Smooth muscle cell (in vitro differentiated cells): ENCODE results near the gene ASIC4. TPM values are rescaled to one million over a fixed set of nuclear protein-coding genes. Genes with fewer than 3 reads are reported as not detected.
A peak's percentile ranks its signal among the peaks of the same experiment; 100 is the strongest.

Experiments
- DNase-seq: peaks from one replicate; lab custom pipeline; 2025; ENCODE audit not compliant: unreplicated experiment; lab: John Stamatoyannopoulos, UW
- H2AFZ ChIP-seq: fragments of 200-600 bp; sonication (generic); 2 replicates; pipeline ENCODE4 v1.6.0; 2016; ENCODE audit warnings: antibody characterized with exemption, low read depth, mild to moderate bottlenecking
- H3F3A ChIP-seq: fragments of 200-600 bp; sonication (generic); 2 replicates; pipeline ENCODE4 v1.6.0; 2017; ENCODE audit warnings: antibody characterized with exemption, low read depth
- H3K27ac ChIP-seq: fragments of 200-600 bp; sonication (generic); 2 replicates; pipeline ENCODE4 v1.5.1; 2016; ENCODE audit warnings: low read depth, mild to moderate bottlenecking
- H3K27me3 ChIP-seq: fragments of 200-600 bp; sonication (generic); 2 replicates; pipeline ENCODE4 v1.6.1; 2016; ENCODE audit warnings: low read depth, mild to moderate bottlenecking
- H3K36me3 ChIP-seq: fragments of 200-600 bp; sonication (generic); 2 replicates; pipeline ENCODE4 v1.5.1; 2016; ENCODE audit warnings: low read depth
- H3K4me1 ChIP-seq: fragments of 200-600 bp; sonication (generic); 2 replicates; pipeline ENCODE4 v1.5.1; 2016; ENCODE audit warnings: low read depth
- H3K4me2 ChIP-seq: fragments of 200-600 bp; sonication (generic); 2 replicates; pipeline ENCODE4 v1.6.0; 2016; ENCODE audit warnings: mild to moderate bottlenecking
- H3K4me3 ChIP-seq: fragments of 200-600 bp; sonication (generic); 2 replicates; pipeline ENCODE4 v1.5.1; 2016; ENCODE audit warnings: mild to moderate bottlenecking
- H3K79me2 ChIP-seq: fragments of 200-600 bp; sonication (generic); 2 replicates; pipeline ENCODE4 v1.6.0; 2016; ENCODE audit warnings: low read depth, mild to moderate bottlenecking
- H3K9ac ChIP-seq: fragments of 200-600 bp; sonication (generic); 2 replicates; pipeline ENCODE4 v1.6.0; 2016; ENCODE audit warnings: low read depth
- H3K9me3 ChIP-seq: fragments of 200-600 bp; sonication (generic); replicated peaks from 2 replicates; pipeline ENCODE4 v1.5.1; 2016; ENCODE audit warnings: low read depth
- H4K20me1 ChIP-seq: fragments of 200-600 bp; sonication (generic); 2 replicates; pipeline ENCODE4 v1.6.0; 2016; ENCODE audit warnings: low read depth
- CTCF ChIP-seq: fragments of 200-600 bp; sonication (generic); IDR thresholded peaks from 2 replicates; pipeline ENCODE4 v1.5.1; 2017; ENCODE audit warnings: borderline replicate concordance, mild to moderate bottlenecking, antibody characterized with exemption; ENCODE audit not compliant: insufficient read depth, poor library complexity, severe bottlenecking
- WGBS: methylation state at CpG from one replicate; pipeline ENCODE4 v1.1.7; 2016; ENCODE audit warnings: low lambda C conversion rate; 5-methylcytosine and 5-hydroxymethylcytosine counted together
- polyA plus RNA-seq: library from polyadenylated mRNA; unstranded; fragments of >200 nt; fragmentation: Nextera tagmentation; extraction: Ambion mirVana; gene quantifications from 2 replicates; pipeline ENCODE4 v1.2.1, GENCODE V29; 2016
- total RNA-seq: library from RNA; depleted of rRNA; stranded (reverse); fragments of >200 nt; gene quantifications from 2 replicates; pipeline ENCODE4 v1.2.3, GENCODE V29; 2014

ASIC4 gene
- total and polyA plus RNA-seq, 2 experiments from 2014 or later, result 0.32 to 0.49 TPM

DNA sequence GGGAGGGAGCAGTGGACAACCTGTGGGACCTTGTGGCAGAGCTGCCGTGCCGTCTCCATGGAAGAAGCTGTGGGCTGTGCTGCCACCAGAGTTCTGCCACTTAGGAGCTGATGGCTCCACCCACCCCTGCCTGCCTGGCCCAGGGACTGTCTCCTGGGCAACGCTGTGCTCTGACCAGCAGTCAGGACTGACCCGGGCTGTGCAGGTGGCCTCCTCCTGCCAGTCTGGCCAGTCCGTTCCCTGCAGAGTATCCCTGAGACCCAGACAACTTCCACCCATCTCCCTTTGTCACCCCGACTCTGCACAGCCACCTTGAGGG, 12.8 kb downstream of the ASIC4 start:
- H2AFZ ChIP-seq, result no peak overlapping the region
- no peaks in the 10 kb centered on the region for H3F3A ChIP-seq
- H3K27me3 ChIP-seq, result no peaks in the 10 kb centered on the region
- H3K4me1 ChIP-seq, result peaks cover 36% of the 10 kb centered on the region
- no peak overlapping the region for H3K4me3 ChIP-seq
- peak overlapping the region; percentile 54 for H3K4me2 ChIP-seq
- WGBS, result 51% methylated on average over 6 of the region's 6 CpGs
- H3K79me2 ChIP-seq, result no peaks in the 10 kb centered on the region
- H3K27ac ChIP-seq, result no peak overlapping the region
- no peak for TF ChIP-seq CTCF
- H3K9me3 ChIP-seq, result no peaks in the 10 kb centered on the region
- no peak overlapping the region for H3K9ac ChIP-seq
- no peaks in the 10 kb centered on the region for H3K36me3 ChIP-seq
- no peak for DNase-seq
- no peaks in the 10 kb centered on the region for H4K20me1 ChIP-seq

- Histone ChIP-seq H3K9me3 (no peaks in the 10 kb centered on the region), H3K4me3 (no peak overlapping the region), H3K9ac (no peak overlapping the region), H3K36me3 (no peaks in the 10 kb centered on the region), H2AFZ (no peak overlapping the region), H3K27me3 (no peaks in the 10 kb centered on the region), H3K79me2 (no peaks in the 10 kb centered on the region), H3K4me1 (peaks cover 33% of the 10 kb centered on the region), H3K4me2 (no peak overlapping the region), H3K27ac (no peak overlapping the region), H4K20me1 (no peaks in the 10 kb centered on the region), H3F3A (no peaks in the 10 kb centered on the region)
- 90% methylated on average over 5 of the region's 5 CpGs for WGBS
- no peak for TF ChIP-seq CTCF
- DNase-seq, result no peak
These were observed 13.2 kb downstream of the ASIC4 start for GRCh38 chr2:219527472-219527871.

- peak; percentile 64 for DNase-seq
- Histone ChIP-seq H3K4me2 (peak overlapping the region; percentile 81), H3K4me3 (peak overlapping the region; percentile 41), H3K36me3 (no peaks in the 10 kb centered on the region), H2AFZ (no peak overlapping the region), H3K9ac (no peak overlapping the region), H3K4me1 (peaks cover 22% of the 10 kb centered on the region), H3F3A (no peaks in the 10 kb centered on the region), H3K27ac (no peak overlapping the region), H3K79me2 (no peaks in the 10 kb centered on the region), H4K20me1 (no peaks in the 10 kb centered on the region), H3K27me3 (no peaks in the 10 kb centered on the region), H3K9me3 (no peaks in the 10 kb centered on the region)
- TF ChIP-seq CTCF, result peak; percentile 97
- 20% methylated on average over 20 of the region's 21 CpGs for WGBS
These were observed 16.0 kb downstream of the ASIC4 start for GRCh38 chr2:219530048-219530963.
